HEK293T (cell line): ENCODE results near the gene MRPS6.

Source experiments
- CTCF ChIA-PET: fragments of 350-600 bp; formaldehyde crosslinking; extraction: SDS; loops from one replicate; lab custom pipeline; 2021; ENCODE audit warnings: antibody characterized with exemption, inconsistent platforms; lab: Yijun Ruan, JAX
- POLR2A ChIA-PET: fragments of 350-600 bp; formaldehyde crosslinking; extraction: SDS; loops from one replicate; lab custom pipeline; 2020; ENCODE audit warnings: antibody characterized with exemption, inconsistent platforms; lab: Yijun Ruan, JAX
- DNase-seq: peaks from one replicate; pipeline ENCODE4 v3.0.0; 2012; ENCODE audit warnings: mixed read lengths; ENCODE audit errors: extremely low spot score
- ARNT ChIP-seq: fragments of 450-650 bp; IDR thresholded peaks from 2 replicates; pipeline ENCODE4 v1.6.1; 2017; ENCODE audit warnings: mild to moderate bottlenecking
- BHLHE40 ChIP-seq: fragments of 450-650 bp; IDR thresholded peaks from 2 replicates; pipeline ENCODE4 v1.6.1; 2016; ENCODE audit warnings: mild to moderate bottlenecking, moderate library complexity, borderline replicate concordance
- CTBP1 ChIP-seq: fragments of 450-650 bp; IDR thresholded peaks from 2 replicates; pipeline ENCODE4 v1.6.1; 2016; ENCODE audit warnings: borderline replicate concordance
- ELF4 ChIP-seq: fragments of 450-650 bp; IDR thresholded peaks from 2 replicates; pipeline ENCODE4 v1.6.1; 2017; ENCODE audit warnings: antibody characterized with exemption
- FOXA1 ChIP-seq: fragments of 450-650 bp; IDR thresholded peaks from 2 replicates; pipeline ENCODE4 v1.6.1; 2016; ENCODE audit warnings: mild to moderate bottlenecking
- FOXK2 ChIP-seq: fragments of 450-650 bp; IDR thresholded peaks from 2 replicates; pipeline ENCODE4 v1.6.1; 2016; ENCODE audit warnings: mild to moderate bottlenecking
- FOXM1 ChIP-seq: fragments of 450-650 bp; IDR thresholded peaks from 2 replicates; pipeline ENCODE4 v1.6.1; 2017; ENCODE audit warnings: mild to moderate bottlenecking, borderline replicate concordance
- HDGF ChIP-seq: fragments of 450-650 bp; IDR thresholded peaks from 2 replicates; pipeline ENCODE4 v1.6.1; 2017; ENCODE audit warnings: antibody characterized with exemption, borderline replicate concordance
- L3MBTL2 ChIP-seq: fragments of 450-650 bp; conservative IDR thresholded peaks from 2 replicates; pipeline ENCODE4 v1.6.1; 2016; ENCODE audit warnings: mild to moderate bottlenecking
- LEF1 ChIP-seq: fragments of 450-650 bp; IDR thresholded peaks from 2 replicates; pipeline ENCODE4 v1.6.1; 2017; ENCODE audit warnings: mild to moderate bottlenecking, borderline replicate concordance
- NFRKB ChIP-seq: fragments of 450-650 bp; IDR thresholded peaks from 2 replicates; pipeline ENCODE4 v1.6.1; 2016; ENCODE audit warnings: mild to moderate bottlenecking, moderate library complexity
- PKNOX1 ChIP-seq: fragments of 450-650 bp; IDR thresholded peaks from 2 replicates; pipeline ENCODE4 v1.6.1; 2016
- SP1 ChIP-seq: fragments of 450-650 bp; IDR thresholded peaks from 2 replicates; pipeline ENCODE4 v1.6.1; 2017
- SUZ12 ChIP-seq: fragments of 450-650 bp; IDR thresholded peaks from 2 replicates; pipeline ENCODE4 v1.6.1; 2016; ENCODE audit warnings: mild to moderate bottlenecking
- TARDBP ChIP-seq: fragments of 450-650 bp; IDR thresholded peaks from 2 replicates; pipeline ENCODE4 v1.6.1; 2016
- ZNF384 ChIP-seq: fragments of 450-650 bp; IDR thresholded peaks from 2 replicates; pipeline ENCODE4 v1.6.1; 2016

The MRPS6 gene

GRCh38 chr21:34157521-34157920 lies 84.1 kb downstream of the MRPS6 start:
- DNase-seq: no peak
- POLR2A ChIA-PET: no interaction called here
- CTCF ChIA-PET: no interaction called here
- no peak for TF ChIP-seq BHLHE40
- no peak for TF ChIP-seq LEF1
- no peak for TF ChIP-seq HDGF
- no peak for TF ChIP-seq TARDBP
- no peak for TF ChIP-seq FOXA1
- TF ChIP-seq ARNT: no peak
- TF ChIP-seq ELF4: no peak
- TF ChIP-seq CTBP1: no peak
- no peak for TF ChIP-seq SP1
- TF ChIP-seq ZNF384: no peak
- no peak for TF ChIP-seq L3MBTL2
- no peak for TF ChIP-seq SUZ12
- no peak for TF ChIP-seq FOXM1
- TF ChIP-seq FOXK2: no peak
- no peak for TF ChIP-seq PKNOX1
- TF ChIP-seq NFRKB: no peak

- CTCF ChIA-PET: no interaction called here
- TF ChIP-seq ARNT: no peak
- TF ChIP-seq LEF1: no peak
- no peak for TF ChIP-seq FOXK2
- no peak for TF ChIP-seq FOXA1
- TF ChIP-seq BHLHE40: no peak
- no peak for TF ChIP-seq HDGF
- no peak for TF ChIP-seq SP1
- no peak for TF ChIP-seq ZNF384
- no peak for DNase-seq
- POLR2A ChIA-PET: no interaction called here
Observed at GRCh38 chr21:34158866-34159835, 85.8 kb downstream of the MRPS6 start.

GRCh38 chr21:34166468-34166867 lies 93.1 kb downstream of the MRPS6 start:
- ChIA-PET POLR2A (no interaction called here), CTCF (no interaction called here)
- DNase-seq: no peak
- TF ChIP-seq L3MBTL2 (no peak), NFRKB (no peak), PKNOX1 (no peak), ARNT (no peak), FOXM1 (no peak), CTBP1 (no peak), SUZ12 (no peak), ZNF384 (no peak), TARDBP (no peak), FOXK2 (no peak), BHLHE40 (no peak), LEF1 (no peak), SP1 (no peak), FOXA1 (no peak), ELF4 (no peak), HDGF (no peak)

- no peak for DNase-seq
- TF ChIP-seq FOXA1 (no peak), FOXM1 (no peak), SP1 (no peak), LEF1 (no peak), ARNT (no peak), ELF4 (no peak), CTBP1 (no peak), NFRKB (no peak), PKNOX1 (no peak), ZNF384 (no peak), L3MBTL2 (no peak), BHLHE40 (no peak), TARDBP (no peak), HDGF (no peak), SUZ12 (no peak)
- ChIA-PET POLR2A (no interaction called here), CTCF (no interaction called here)
Observed at GRCh38 chr21:34170886-34171285, 97.5 kb downstream of the MRPS6 start.

GRCh38 chr21:34174470-34174869 lies 101.1 kb downstream of the MRPS6 start:
- DNase-seq: no peak

More at GRCh38 chr21:34174470-34174869, 101.1 kb downstream of the MRPS6 start:
- ChIA-PET POLR2A (no interaction called here), CTCF (no interaction called here)
- TF ChIP-seq ARNT (no peak), FOXK2 (no peak), PKNOX1 (no peak), ELF4 (no peak), CTBP1 (no peak), HDGF (no peak), SUZ12 (no peak), BHLHE40 (no peak), L3MBTL2 (no peak), FOXM1 (no peak), TARDBP (no peak), ZNF384 (no peak), NFRKB (no peak), SP1 (no peak), FOXA1 (no peak), LEF1 (no peak)
